GM19023 (cell line): ENCODE results near the gene CENPB.
"Not testable (repeated sequence)": the region's sequence is repeated elsewhere in the genome, so short reads cannot be mapped to it uniquely, and the experiment has no call there.

Experiments
- ATAC-seq: cut with Tn5 transposase; IDR thresholded peaks from one replicate; pipeline ENCODE4 v1.9.1; 2021; ENCODE audit warnings: mild to moderate bottlenecking, moderate library complexity; ENCODE audit not compliant: unreplicated experiment

The CENPB gene

DNA sequence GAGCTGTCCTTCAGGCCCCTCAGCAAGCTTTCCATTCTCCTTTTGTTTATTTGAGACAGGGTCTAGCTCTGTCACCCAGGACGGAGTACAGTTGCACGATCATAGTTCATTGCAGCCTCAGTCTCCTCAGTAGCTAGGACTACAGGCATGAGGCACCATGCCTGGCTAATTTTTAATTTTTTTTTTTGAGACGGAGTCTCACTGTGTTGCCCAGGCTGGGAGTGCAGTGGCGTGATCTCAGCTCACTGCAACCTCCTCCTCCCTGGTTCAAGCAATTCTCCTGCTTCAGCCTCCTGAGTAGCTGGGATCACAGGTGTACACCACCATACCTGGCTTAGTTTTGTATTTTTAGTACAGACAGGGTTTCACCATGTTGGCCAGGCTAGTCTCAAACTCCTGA is 2.7 kb upstream of the CENPB start:
- not testable (repeated sequence) for ATAC-seq

DNA sequence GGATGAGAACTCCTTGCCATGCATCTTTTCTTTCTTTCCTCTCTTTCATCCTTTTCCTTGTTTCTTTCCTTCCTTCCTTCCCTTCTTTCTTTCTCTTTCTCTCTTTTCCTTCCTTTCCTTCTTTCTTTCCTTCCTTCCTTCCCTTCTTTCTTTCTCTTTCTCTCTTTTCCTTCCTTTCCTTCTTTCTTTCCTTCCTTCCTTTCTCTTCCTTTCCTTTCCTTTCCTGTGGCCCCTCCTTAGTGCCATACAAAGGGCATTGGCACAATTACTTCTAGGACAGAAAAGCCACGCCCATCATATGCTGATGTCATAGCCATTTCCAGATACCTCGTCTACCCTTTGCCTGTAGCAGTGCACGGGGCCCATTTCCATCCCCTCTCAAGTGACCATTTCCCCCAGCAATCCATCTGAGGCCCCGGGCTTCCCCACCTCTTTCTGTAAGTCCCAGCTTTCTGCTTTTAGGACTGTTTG is 2.2 kb upstream of the CENPB start:
- ATAC-seq = no peak

DNA sequence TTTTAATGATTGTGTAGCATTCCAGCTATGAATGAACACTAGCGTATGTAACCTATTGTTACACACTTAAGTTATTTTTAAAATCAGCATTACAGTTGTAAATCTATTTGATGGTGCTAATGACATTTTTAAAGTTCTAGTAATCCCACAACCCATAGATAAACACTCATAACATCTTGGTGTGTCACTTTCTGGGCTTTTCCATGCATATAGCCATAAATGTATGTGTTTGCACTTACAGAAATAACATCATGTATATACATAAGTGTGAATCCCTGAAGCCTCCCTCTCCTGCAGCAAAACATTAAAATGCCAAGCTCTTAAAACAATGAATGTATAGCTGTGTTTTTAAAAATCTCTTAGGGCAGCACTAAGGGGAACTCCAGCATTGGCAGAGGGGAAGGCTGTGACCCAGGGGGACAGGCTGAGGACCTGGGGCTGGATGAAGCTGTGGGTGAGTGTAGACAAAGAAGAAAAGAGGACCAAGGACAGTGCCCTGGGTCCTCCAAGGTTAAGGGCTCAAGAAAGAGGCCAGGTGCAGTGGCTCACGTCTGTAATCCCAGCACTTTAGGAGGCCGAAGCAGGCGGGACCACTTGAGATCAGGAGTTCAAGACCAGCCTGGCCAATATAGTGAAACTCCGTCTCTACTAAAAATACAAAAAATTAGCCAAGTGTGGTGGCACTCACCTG is 929 bp upstream of the CENPB start:
- ATAC-seq = no peak

DNA sequence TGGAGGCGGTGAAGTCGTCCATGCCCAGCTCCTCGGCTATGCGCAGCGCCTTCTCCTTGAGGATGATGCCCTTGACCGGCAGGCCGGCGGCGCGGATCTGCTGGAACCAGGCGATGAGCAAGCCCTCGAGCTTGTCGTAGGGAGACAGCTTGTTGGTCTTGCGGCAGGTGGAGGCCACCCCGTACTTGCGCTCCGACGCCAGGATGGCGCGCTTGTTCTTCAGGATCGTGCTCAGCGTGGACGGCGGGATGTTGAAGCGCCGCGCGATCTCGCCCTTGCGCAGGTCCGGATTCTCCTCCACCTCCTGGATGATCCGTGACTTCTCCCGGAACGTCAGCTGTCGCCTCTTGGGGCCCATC is 435 bp downstream of the CENPB start:
- peak; percentile 13 for ATAC-seq

DNA sequence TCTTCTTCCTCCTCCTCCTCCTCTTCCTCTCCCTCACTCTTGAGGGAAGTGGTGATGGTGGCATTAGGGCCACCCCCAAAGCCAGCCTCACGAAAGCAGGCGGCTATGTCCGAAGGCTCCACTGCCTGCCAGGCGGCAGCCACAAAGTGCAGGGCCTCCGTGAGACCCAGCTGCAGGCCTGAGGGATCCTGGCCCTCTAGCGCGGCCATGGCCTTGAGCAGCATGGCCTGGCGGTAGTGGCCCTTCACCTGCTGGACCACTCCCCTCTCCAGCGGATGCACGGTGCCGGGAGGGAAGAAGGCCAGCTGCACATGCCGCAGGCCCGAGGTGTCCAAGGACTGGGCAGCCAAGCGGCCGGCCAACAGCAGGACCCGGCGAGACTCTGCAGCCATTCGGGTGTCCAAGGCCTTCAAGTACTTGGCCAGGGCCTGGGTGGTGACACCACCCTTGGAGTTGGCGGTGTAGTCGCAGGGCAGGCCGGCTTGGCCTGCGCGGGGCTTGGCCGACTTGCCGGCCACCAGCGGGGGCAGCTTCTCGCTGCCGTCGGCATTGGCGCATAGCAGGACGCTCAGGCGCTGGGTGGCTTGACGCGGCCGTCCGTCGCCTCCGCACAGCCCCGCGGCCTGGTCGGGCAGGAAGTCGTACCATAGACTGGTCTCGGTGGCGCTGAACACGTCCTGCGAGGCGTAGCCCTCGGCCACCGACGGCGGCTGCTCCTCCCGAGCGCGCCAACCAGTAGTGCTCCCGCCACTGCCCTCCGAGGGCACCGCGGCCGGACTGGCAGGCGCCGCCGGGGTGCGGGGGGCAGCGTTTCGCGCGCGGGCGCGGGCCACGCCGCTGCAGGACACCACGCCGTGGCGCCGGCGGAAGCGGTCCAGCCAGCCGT is 1.1 kb downstream of the CENPB start:
- no peak for ATAC-seq

DNA sequence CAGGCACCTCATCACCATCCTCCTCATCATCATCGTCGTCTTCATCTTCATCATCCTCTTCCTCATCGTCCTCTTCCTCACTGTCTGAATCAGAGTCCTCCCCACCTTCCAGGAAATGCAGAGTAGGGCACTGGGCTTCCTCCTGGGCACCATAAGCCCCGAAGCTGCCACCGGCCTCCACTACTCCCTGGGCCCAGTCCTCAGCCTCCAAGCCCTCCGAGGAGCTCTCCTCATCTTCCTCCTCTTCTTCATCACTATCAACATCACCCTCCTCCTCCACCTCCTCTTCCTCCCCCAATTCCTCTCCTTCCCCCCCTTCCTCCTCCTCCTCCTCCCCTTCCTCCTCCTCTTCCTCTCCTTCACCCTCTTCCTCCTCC is 1.7 kb downstream of the CENPB start:
- no peak for ATAC-seq

DNA sequence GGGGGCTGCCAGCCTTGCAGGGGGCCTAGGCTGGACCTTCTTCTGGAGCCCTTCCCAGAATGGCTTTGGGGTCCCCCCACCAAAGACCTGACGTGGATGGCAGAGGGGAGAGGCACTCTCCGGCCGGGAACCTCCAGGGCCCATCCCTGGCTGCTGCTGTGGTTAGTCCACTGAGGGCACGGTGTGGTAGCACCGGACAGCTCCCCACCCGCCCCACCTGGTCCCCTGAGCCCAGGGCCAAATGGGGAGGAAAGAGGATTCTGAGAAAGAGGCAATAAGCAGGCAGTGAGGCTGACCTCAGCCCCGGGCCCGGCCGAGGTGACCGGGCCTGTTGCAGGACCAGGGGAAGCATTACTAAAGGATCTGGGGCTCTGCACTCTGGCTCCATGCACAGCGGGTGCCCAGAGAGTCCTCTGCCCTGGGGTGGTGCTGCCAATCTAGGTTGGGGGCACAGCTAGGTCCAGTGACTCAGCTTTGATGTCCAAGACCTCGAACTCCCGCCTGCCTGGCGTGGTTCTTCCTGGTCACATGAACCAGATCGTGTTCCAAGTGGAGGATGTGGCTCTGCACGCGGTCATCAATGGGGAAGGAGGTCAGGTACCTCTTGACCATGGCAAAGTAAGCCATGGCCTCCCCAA is 2.2 kb downstream of the CENPB start:
- no peak for ATAC-seq

DNA sequence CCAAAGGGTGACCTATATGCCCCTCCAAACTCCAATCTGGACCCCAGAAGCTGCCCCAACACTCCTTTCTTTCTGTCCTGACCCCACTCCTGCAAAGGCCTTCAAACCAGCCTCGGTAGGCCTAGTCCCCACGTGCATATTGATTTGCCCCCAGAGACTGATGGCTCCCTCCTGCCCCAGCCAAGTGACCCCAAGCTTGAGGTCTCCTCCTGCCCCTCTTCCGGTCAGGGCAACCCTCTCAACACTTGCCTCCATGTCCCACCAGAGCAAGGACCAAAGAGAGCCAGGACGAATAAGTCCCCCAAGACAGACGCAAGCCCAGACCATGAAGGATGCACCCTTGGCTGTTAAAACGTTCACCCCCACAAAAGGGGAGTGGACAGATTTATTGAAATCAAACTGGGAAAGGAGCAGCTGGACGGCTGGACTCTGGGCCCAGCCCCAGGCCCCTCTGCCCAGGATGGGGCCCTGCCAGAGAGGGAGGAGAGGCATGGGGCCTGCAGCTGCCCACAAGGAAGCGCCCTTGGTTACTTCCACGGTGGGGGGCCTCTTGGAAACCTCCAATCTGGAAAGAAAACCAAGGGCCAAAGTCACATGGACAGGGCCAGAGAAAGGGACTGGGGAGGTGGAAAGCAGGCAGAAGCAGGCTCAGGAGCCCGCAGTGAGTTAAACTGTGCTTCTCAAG is 2.9 kb downstream of the CENPB start:
- ATAC-seq = no peak

DNA sequence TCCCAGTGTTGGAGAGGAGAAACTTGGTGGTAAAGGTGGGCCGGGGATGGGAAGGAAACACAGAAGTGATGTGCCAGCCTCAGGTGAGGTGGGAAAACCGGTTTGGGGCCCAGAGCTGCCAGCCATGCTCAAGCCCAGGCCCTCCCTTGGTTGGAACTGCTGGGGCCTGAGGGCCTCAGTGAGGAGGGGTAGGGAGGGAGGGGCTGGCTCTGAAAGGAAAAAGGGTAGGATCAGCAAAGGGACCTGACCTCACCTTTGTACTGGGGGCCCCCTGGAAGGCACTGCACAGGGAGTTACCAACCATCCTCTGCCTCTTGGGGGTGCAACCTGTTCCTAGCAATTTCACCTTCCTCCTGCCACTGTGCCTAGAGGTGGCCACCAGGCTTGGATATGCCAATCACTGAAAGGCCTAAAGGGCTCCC is 3.5 kb downstream of the CENPB start:
- ATAC-seq = no peak

DNA sequence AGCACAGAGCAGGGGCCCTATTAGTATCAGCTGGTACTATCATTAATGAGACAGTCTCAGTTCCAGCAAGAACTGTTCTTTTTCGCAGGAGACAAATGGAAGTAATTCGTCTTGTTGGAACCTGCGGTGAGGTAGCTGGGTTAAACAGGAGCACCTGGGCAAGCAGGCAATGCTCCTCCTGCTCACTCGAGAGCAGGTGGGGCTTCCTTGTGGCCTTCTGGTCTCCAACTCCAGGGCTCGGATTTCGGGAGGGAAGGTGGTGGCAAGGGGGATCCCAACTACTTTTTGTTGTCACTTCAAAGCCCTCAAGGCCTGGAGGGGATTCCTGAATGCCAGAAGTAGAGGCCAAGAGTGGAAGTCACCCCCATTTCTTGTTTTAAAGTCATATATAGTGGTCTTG is 3.9 kb downstream of the CENPB start:
- ATAC-seq = no peak

DNA sequence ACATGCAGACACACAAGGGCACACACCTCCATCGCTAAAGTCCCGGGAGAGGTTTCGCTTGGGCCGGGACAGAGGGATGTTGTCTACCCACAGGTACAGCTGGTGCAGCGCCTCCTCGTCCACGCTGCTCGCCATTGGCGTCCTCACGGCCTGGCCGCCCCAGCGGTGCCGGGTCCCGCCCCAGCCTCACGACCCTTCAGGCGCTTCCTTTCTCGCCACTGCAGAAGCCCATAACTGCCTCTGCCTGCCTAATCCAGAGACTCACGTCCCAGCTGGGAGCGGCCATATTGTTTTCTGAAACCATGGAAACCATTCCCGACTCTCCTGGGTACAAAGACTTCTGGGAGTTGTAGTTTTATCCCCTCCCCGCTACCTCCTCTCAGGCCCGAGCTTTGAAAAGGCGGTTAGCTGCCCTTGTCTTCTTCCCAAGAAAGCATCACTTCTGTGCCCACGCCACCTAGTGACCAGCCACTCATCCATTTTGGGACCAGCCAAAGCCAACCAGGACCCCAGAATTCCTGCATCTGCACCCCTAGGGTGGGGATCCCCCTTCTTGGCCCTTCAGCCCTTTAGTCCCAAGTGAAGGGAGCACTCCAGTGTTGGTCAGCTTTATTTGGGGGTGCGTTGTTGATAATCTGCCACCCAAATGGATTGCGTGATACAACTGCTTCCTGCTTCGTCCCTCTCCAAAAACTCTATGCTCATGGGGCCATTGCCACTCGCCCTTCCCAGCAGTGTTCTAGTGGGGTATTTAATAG is 5.2 kb downstream of the CENPB start, which contains the start of gene SPEF1:
SPEF1 (minus strand) TSS at position 296 of the 758 bp plus-strand sequence; CDS start at position 135, 161 bp downstream.
- ATAC-seq = peak; percentile 60

DNA sequence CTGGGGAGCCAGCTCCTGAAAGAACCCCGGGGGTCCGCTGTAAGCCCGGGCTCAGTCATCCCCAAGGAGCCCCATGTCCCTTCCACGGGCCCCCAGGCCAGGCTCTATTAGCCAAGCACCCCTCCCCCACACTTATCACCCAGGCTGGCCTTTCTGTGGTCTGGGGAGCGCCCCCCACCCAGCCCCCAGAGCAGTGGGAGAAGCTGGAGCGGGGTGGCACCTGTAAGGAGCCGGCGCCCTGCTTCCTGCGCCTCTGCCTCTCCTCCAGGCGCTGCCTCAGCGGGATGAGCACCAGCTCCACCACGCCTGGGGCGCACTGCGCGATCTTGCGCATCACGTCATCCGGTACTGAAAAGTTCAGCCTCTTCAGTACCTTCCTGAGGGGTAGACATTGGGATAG is 7.6 kb downstream of the CENPB start:
- ATAC-seq = no peak

DNA sequence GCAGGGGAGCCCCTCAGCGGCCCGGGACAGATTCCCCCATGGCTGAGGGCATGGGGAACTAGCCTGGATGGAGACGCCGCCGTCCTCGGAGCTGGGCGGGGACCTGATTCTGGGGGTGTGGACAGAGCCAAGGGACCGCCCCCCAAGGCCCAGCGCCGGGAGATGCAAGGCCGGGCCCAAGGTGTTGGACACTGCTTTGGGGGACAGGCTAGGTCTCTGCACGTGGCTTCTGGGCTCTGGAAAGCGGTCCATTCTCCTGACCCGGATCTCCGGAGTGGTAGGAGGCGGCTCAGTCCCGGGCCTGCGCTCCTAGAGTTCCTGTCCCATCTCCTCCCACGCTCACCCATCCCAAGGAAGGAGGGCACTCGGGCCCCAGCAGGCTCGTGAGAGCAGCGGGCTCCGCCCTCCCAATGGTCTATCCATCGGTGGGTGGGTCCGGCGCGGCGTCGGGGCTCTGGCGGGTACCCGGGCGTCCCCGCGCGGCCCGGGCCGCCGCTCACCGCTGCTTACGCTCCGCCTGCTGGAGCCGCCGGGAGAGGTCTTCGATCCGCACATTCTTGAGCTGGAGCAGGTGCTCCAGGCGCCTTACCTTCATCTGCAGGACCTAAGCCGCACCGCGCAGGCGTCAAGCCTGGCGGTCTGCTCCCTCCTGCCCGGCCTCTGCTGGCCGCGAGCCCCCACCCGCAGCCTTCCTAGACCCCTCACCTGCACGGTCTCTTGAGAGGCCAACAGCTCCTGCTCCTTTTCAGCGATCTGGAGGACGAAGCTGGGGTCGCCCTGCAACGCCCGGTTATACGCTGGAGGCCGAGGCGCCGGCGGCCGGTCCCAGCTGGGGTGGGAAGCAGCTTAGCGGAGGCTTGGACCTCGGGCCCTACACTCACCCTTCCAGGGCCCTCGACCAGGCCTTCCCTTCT is 8.6 kb downstream of the CENPB start:
- no peak for ATAC-seq

DNA sequence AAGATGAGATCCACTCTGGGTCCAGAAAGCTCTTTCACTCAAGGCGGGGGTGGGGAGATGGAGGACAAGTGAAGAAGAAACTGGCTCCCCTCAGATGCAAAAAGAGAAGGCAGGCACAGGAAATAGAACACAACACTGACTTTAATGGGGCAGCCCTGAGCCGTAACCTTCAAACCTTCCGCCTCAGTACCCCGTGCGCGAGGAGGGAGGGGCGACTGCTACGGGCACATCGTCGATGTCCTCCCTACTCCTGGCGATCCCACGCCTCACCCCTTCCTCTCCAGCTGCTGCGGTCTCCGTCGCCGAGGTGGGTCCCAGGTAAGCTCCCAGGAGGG is 9.2 kb downstream of the CENPB start:
- no peak for ATAC-seq

DNA sequence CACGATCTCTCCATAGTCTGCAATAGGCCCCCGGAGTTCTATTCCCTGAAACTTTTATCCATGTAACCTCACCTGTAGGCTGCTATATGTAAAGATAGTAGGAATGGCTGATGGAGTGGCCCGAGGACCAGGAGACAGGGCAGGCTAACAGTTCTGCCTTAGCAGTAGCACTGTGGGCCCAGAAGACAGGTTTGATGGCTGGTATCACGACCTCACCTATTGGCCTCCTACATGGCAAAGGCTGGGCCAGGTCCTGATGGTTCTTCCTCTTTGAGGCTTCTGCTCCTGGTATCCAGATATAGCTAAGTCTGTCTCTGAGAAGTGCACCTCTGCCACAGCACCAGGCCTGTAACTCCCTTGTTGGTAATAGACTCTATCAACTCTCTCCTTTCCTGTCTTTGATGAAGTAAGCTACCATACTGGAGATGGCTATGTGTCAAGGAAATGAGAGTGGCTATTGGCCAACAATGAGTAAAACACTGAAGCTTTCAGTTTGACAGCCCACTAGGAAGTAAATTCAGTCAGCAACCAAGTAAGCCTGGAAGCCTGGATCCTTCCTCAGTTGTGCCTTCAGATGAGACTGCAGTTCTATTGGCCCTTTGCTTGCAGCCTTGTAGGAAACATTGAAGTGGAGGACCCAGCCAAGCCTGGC is 11.0 kb downstream of the CENPB start:
- no peak for ATAC-seq

DNA sequence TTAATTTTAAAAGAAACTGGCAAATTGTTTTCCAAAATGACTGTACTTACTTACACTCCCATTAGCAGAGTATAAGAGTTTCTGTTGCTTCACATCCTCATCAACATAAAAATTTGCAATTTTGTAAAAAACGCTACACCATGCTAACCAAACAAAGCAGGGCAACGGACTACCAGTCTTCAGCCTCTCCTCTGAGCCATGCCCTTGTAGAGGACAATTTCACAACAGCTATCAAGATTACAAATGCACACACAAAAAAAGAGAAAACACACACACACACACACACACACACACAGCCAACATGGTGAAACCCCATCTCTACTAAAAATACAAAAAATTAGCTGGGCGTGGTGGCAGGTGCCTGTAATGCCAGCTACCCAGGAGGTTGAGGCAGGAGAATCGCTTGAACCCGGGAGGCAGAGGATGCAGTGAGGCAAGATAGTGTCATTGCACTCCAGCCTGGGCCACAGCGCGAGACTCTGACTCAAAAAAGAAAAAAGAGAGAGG is 14.9 kb downstream of the CENPB start:
- ATAC-seq = no peak

DNA sequence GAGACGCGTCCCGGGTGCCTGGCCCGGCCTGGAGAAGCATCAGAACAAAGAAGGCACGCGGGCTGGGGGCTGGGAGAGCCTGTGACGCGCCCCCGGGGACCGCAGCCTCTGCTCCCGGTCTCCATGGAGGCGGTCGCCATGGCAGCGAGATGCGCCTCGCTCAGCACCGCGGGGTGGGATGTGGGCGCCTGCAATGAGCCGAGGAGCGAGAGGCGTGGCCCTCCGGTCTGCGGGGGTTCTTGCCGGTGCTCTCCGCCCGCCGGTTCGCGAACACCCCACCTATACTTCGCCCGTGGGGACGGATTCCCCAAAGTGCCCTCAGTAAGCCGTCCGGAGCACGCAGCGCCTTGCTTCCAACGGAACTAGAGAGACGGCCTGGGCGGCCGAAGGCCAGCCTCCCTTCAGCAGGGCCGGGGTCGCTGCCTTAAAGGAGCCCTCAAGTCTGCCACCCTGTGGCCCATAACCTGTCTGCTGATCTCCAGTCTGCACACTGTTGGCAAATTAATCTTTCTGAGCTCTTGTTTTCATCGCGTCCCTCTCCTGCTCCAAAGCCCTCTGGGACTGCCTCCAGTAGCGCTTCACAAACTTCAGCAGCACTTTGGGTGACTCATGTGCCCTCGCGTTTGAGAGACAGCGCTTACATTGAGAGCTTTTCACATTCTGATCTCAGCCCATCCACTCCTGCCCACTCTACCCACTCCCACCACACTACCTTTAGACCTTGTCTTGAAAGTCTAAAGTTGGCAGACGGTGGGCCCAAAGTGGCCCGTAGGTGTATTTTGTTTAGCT is 18.0 kb downstream of the CENPB start:
- ATAC-seq = peak; percentile 35
